T-cell (primary cell): ENCODE data around the gene ATP6AP1. TPM values are rescaled to one million over a fixed set of nuclear protein-coding genes. Genes with fewer than 3 reads are reported as not detected.

Experiments used
- ATAC-seq, 4 experiments: fragments of 200-7000 bp in 3 of 4; fragments of 150-1000 bp in 1 of 4; cut with Tn5 transposase; replicated peaks in 1 of 4; 1 replicate in 3 of 4; 2 replicates in 1 of 4; pipeline ENCODE4 v1.10.0; 2021; ENCODE audit warnings: moderate library complexity in 3 of 4, mild to moderate bottlenecking in 2 of 4, moderate number of reproducible peaks in 1 of 4
- CTCF ChIA-PET, 2 donors: fragments of 300-600 bp; sonication (Branson Sonifier 250); formaldehyde crosslinking; loops; one replicate each; lab custom pipeline; 2022; ENCODE audit warnings: antibody characterized with exemption in 2 of 2; lab: Charles Lee
- POLR2A ChIA-PET, 2 donors: fragments of 300-600 bp; sonication (Branson Sonifier 250); formaldehyde crosslinking; loops; one replicate each; lab custom pipeline; 2022; ENCODE audit warnings: antibody characterized with exemption in 2 of 2; lab: Charles Lee
- DNase-seq, 35 experiments: peaks; one replicate each; pipeline versions ENCODE4 v3.0.0 to v3.0.0-alpha.2; 2013 to 2023
- H3K27ac ChIP-seq: one replicate; pipeline ENCODE4 v1.5.1; 2013; ENCODE audit warnings: low read length
- H3K27me3 ChIP-seq, 2 experiments: replicated peaks in 1 of 2; 1 replicate in 1 of 2; 2 replicates in 1 of 2; pipeline versions ENCODE4 v1.6.1 to v1.7.0; 2013; ENCODE audit warnings: low read length in 1 of 2, mixed read lengths in 1 of 2; ENCODE audit not compliant: control insufficient read depth in 2 of 2, insufficient read depth in 2 of 2; ENCODE audit errors: extremely low read depth in 1 of 2
- H3K36me3 ChIP-seq, 2 donors: 1 replicate in 1 of 2; 2 replicates in 1 of 2; pipeline versions ENCODE4 v1.6.1 to v1.7.0; 2013; ENCODE audit warnings: low read length in 1 of 2; ENCODE audit not compliant: control insufficient read depth in 2 of 2, insufficient read depth in 1 of 2; ENCODE audit errors: extremely low read depth in 1 of 2
- H3K4me1 ChIP-seq, 2 experiments: 1 replicate in 1 of 2; 2 replicates in 1 of 2; pipeline versions ENCODE4 v1.6.1 to v1.7.0; 2013; ENCODE audit warnings: low read length in 2 of 2, mixed read lengths in 1 of 2; ENCODE audit not compliant: insufficient read depth in 2 of 2, control insufficient read depth in 1 of 2; ENCODE audit errors: extremely low read depth in 1 of 2
- H3K4me3 ChIP-seq, 2 donors: 1 replicate in 1 of 2; 2 replicates in 1 of 2; pipeline versions ENCODE4 v1.5.1 to v1.7.0; 2013; ENCODE audit warnings: mild to moderate bottlenecking in 2 of 2, low read length in 1 of 2, moderate library complexity in 1 of 2; ENCODE audit not compliant: control insufficient read depth in 1 of 2; ENCODE audit errors: extremely low read depth in 1 of 2
- H3K9me3 ChIP-seq: 2 replicates; pipeline ENCODE4 v1.7.0; 2013
- H3K27ac Mint-ChIP-seq, 2 donors: one replicate each; pipeline ENCODE4 v1.8.0; 2020 to 2021; ENCODE audit warnings: mild to moderate bottlenecking in 2 of 2, mixed read lengths in 2 of 2
- H3K27me3 Mint-ChIP-seq, 2 donors: one replicate each; pipeline ENCODE4 v1.8.0; 2021 to 2022; ENCODE audit warnings: mixed read lengths in 2 of 2
- H3K36me3 Mint-ChIP-seq: one replicate; pipeline ENCODE4 v1.8.0; 2021; ENCODE audit warnings: mixed read lengths
- H3K4me1 Mint-ChIP-seq, 3 donors: one replicate each; pipeline ENCODE4 v1.8.0; 2020 to 2022; ENCODE audit warnings: mixed read lengths in 3 of 3, mild to moderate bottlenecking in 1 of 3
- H3K4me3 Mint-ChIP-seq, 3 donors: one replicate each; pipeline ENCODE4 v1.8.0; 2020 to 2022; ENCODE audit warnings: mild to moderate bottlenecking in 3 of 3, mixed read lengths in 3 of 3, moderate library complexity in 3 of 3
- H3K9me3 Mint-ChIP-seq, 3 donors: one replicate each; pipeline ENCODE4 v1.8.0; 2020 to 2022; ENCODE audit warnings: mixed read lengths in 3 of 3
- WGBS: methylation state at CpG from one replicate; pipeline ENCODE4 v1.1.5; 2013; ENCODE audit warnings: missing lambda C conversion rate; ENCODE audit not compliant: insufficient coverage; 5-methylcytosine and 5-hydroxymethylcytosine counted together
- total RNA-seq, 35 experiments: library from RNA in 6 of 35; stranded (reverse) in 6 of 35; fragments of 120-200 nt in 1 of 35; gene quantifications; one replicate each; pipeline versions ENCODE4 v1.2.1 to v1.2.4 and lab custom pipeline; 2013 to 2026

The ATP6AP1 gene
- total RNA-seq, 5 donors from 2014 or later (not counting 1 experiment from before 2014, with no cell fraction given), result 37.9 to 56.8 (median 53.6) TPM

DNA sequence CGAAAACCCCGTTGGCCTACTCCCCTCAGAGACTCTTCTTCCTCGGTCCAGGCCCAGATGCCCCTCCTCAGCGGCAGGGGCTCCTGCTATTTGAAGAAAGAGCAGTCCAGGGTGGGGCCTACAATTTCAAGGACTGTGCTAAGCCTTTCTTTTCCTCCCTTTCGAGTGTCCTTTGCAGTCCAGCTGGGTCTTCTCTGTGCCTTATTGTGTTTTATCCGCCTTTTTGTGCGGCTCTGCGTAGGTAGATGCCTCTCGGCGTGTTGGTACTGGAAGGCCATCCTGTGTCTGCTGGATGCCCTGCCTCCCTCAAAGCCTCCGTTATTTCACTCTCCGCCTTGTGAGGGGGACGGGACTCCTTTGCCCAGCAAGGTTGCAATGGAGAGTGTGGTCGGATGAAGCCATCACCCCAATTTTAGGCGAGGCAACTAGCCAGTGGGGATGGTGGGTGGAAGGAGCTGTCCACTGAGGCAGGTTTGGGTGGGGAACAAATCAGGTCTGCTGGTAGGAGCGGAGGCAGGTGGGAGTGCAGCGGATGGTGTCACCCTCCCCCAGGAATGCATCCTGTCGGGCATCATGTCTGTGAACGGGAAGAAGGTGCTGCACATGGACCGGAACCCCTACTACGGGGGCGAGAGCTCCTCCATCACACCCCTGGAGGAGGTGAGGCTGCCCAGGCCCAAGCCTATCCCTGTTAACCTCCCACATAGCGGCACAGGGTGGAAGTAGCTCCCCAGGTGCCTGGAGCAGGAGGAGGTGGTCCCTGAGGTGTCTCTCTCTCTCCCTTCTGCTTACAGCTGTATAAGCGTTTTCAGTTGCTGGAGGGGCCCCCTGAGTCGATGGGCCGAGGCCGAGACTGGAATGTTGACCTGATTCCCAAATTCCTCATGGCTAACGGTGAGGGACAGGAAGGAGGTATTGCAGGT lies 9.8 kb downstream of the ATP6AP1 start:
- Mint-ChIP-seq H3K4me1 (peaks cover 25 to 38% (median 25%) of the 10 kb centered on the region in 3 donors), H3K27me3 (peaks cover 0 to under 1% of the 10 kb centered on the region in 2 donors), H3K27ac (peak overlapping the region; percentile 78 to 87), H3K4me3 (peak overlapping the region; percentile 81 to 85 (median 81)), H3K9me3 (no peaks in the 10 kb centered on the region), H3K36me3 (peaks cover 7% of the 10 kb centered on the region)
- Histone ChIP-seq H3K4me3 (peak overlapping the region; percentile 50 to 59), H3K9me3 (no peaks in the 10 kb centered on the region), H3K27ac (peak overlapping the region; percentile 38), H3K4me1 (peaks cover 0 to 49% of the 10 kb centered on the region in 2 experiments), H3K36me3 (peaks cover 0 to 33% of the 10 kb centered on the region in 2 donors), H3K27me3 (no peaks in the 10 kb centered on the region)
- WGBS, result 27% methylated on average over 2 of the region's 28 CpGs
- POLR2A ChIA-PET, result interaction anchor here in 1 of 2 donors (0.5 kb wide), 1 partner anchor 49 kb away, joined by 3 read pairs; no protein-coding TSS in a partner anchor
- DNase-seq, result no peak
- ATAC-seq, result no peak
- CTCF ChIA-PET, result no interaction called here

DNA sequence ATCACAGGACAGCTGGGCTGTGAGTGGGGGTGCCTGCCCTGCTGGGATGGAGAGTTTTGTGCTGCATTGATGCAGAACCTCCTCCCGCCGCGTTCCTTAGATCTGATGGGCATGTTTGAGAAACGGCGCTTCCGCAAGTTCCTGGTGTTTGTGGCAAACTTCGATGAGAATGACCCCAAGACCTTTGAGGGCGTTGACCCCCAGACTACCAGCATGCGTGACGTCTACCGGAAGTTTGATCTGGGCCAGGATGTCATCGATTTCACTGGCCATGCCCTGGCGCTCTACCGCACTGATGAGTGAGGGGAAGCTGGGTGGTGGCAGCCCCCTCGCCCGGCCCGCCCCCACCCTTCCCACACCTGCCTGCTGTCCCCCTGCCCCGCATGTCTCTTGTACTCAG lies 11.4 kb downstream of the ATP6AP1 start:
- WGBS, result 98% methylated on average over 8 of the region's 18 CpGs
- Histone ChIP-seq H3K9me3 (no peaks in the 10 kb centered on the region), H3K36me3 (peaks cover 0 to 29% of the 10 kb centered on the region in 2 donors), H3K27me3 (no peaks in the 10 kb centered on the region), H3K27ac (no peak overlapping the region), H3K4me1 (peaks cover 0 to 59% of the 10 kb centered on the region in 2 experiments), H3K4me3 (no peak overlapping the region)
- ChIA-PET CTCF (no interaction called here), POLR2A (no interaction called here)
- H3K9me3 Mint-ChIP-seq, result no peaks in the 10 kb centered on the region
- H3K4me3 Mint-ChIP-seq, result no peak overlapping the region
- H3K4me1 Mint-ChIP-seq, result peaks cover 28 to 43% (median 30%) of the 10 kb centered on the region in 3 donors
- peaks cover 3% of the 10 kb centered on the region for H3K36me3 Mint-ChIP-seq
- no peaks in the 10 kb centered on the region for H3K27me3 Mint-ChIP-seq
- no peak for ATAC-seq
- H3K27ac Mint-ChIP-seq, result peak overlapping the region in 1 of 2 donors; percentile 66
- no peak for DNase-seq

- no peaks in the 10 kb centered on the region for H3K27me3 Mint-ChIP-seq
- DNase-seq, result no peak
- H3K4me1 Mint-ChIP-seq, result peaks cover 28 to 45% (median 30%) of the 10 kb centered on the region in 3 donors
- peak overlapping the region in 1 of 3 donors; percentile 17 for H3K4me3 Mint-ChIP-seq
- Histone ChIP-seq H3K4me3 (no peak overlapping the region), H3K9me3 (no peaks in the 10 kb centered on the region), H3K4me1 (peaks cover 0 to 68% of the 10 kb centered on the region in 2 experiments), H3K27me3 (no peaks in the 10 kb centered on the region), H3K36me3 (peaks cover 0 to 23% of the 10 kb centered on the region in 2 donors), H3K27ac (no peak overlapping the region)
- ATAC-seq, result no peak
- H3K36me3 Mint-ChIP-seq, result peaks cover 3% of the 10 kb centered on the region
- H3K27ac Mint-ChIP-seq, result peak overlapping the region; percentile 39 to 66
- 90% methylated on average over 4 of the region's 17 CpGs for WGBS
- CTCF ChIA-PET, result interaction anchor here in 1 of 2 donors (0.6 kb wide), 1 partner anchor 42 kb away, joined by 4 read pairs; no protein-coding TSS in a partner anchor
- POLR2A ChIA-PET, result no interaction called here
- H3K9me3 Mint-ChIP-seq, result no peaks in the 10 kb centered on the region
These were observed 12.3 kb downstream of the ATP6AP1 start for GRCh38 chrX:154440623-154441357.

DNA sequence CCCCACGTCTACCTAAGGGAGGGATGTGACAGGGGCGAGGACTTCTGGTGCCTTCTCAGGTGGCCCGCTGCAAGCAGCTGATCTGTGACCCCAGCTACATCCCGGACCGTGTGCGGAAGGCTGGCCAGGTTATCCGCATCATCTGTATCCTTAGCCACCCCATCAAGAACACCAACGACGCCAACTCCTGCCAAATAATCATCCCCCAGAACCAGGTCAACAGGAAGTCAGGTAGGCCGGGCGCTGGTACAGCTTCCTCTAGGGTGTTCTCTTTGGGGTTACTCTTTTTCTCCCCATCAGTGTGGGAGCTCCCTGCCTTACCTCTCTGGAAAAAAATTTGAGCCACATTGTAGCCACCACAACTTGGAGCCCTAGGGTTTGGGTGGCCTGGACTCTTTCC lies 13.1 kb downstream of the ATP6AP1 start:
- Mint-ChIP-seq H3K36me3 (no peaks in the 10 kb centered on the region), H3K4me3 (no peak overlapping the region), H3K27me3 (no peaks in the 10 kb centered on the region), H3K9me3 (no peaks in the 10 kb centered on the region), H3K4me1 (peaks cover 23 to 44% (median 26%) of the 10 kb centered on the region in 3 donors), H3K27ac (peak overlapping the region; percentile 72 to 79)
- CTCF ChIA-PET, result no interaction called here
- ATAC-seq (no peak), DNase-seq (peak in 1 of 35 experiments; percentile 29)
- H3K27ac ChIP-seq, result peak overlapping the region; percentile 12
- POLR2A ChIA-PET, result no interaction called here
- no peaks in the 10 kb centered on the region for H3K27me3 ChIP-seq
- H3K9me3 ChIP-seq, result no peaks in the 10 kb centered on the region
- H3K4me3 ChIP-seq, result no peak overlapping the region
- WGBS, result 20% methylated on average over 1 of the region's 11 CpGs
- H3K4me1 ChIP-seq, result peaks cover 0 to 62% of the 10 kb centered on the region in 2 experiments
- peaks cover 0 to 23% of the 10 kb centered on the region in 2 donors for H3K36me3 ChIP-seq

GRCh38 chrX:154441984-154442707 lies 13.7 kb downstream of the ATP6AP1 start:
- POLR2A ChIA-PET, result no interaction called here
- Mint-ChIP-seq H3K9me3 (no peaks in the 10 kb centered on the region), H3K4me3 (peak overlapping the region in 1 of 3 donors; percentile 47), H3K4me1 (peaks cover 23 to 47% (median 29%) of the 10 kb centered on the region in 3 donors), H3K36me3 (no peaks in the 10 kb centered on the region), H3K27me3 (no peaks in the 10 kb centered on the region), H3K27ac (peak overlapping the region; percentile 72 to 79)
- CTCF ChIA-PET, result no interaction called here
- ATAC-seq (no peak), DNase-seq (no peak)
- H3K27ac ChIP-seq, result no peak overlapping the region
- H3K27me3 ChIP-seq, result no peaks in the 10 kb centered on the region
- peaks cover 0 to 23% of the 10 kb centered on the region in 2 donors for H3K36me3 ChIP-seq
- no peak overlapping the region for H3K4me3 ChIP-seq
- no peaks in the 10 kb centered on the region for H3K9me3 ChIP-seq
- 71% methylated on average over 4 of the region's 21 CpGs for WGBS
- H3K4me1 ChIP-seq, result peaks cover 0 to 62% of the 10 kb centered on the region in 2 experiments
